HT1080 (cell line): ENCODE measurements around the gene GRIN2B. TPM values are rescaled to one million over a fixed set of nuclear protein-coding genes. Genes with fewer than 3 reads are reported as not detected.

Source experiments
- DNase-seq: peaks from one replicate; pipeline ENCODE4 v3.0.0-alpha.2; 2015; ENCODE audit warnings: low read depth
- total RNA-seq: library from RNA; depleted of rRNA; stranded (reverse); fragments of >200 nt; shearing (Covaris generic); gene quantifications from 2 replicates; pipeline ENCODE4 v1.2.3, GENCODE V29; 2014

GRIN2B gene
- total RNA-seq, 1 experiment from 2014 or later = not detected

DNA sequence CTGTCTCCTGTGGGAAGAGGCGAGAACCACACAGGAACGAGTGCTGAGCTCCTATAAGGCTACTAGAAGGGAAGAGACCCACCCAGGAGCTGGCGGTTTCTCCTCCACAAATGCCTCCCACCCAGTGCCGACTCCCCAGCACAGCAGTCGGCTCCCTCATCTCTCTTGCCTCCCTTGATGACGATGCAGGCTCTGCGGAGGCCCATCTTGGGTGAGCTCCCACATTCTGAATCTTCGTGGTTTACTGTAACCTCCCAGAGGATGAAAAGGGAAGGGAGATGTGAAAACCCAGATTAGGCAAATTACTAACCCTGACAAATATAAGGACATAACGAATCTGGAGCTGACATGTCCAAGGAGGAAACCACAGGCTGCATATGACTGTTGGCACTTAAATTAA lies 23.8 kb downstream of the GRIN2B start:
- no peak for DNase-seq

DNA sequence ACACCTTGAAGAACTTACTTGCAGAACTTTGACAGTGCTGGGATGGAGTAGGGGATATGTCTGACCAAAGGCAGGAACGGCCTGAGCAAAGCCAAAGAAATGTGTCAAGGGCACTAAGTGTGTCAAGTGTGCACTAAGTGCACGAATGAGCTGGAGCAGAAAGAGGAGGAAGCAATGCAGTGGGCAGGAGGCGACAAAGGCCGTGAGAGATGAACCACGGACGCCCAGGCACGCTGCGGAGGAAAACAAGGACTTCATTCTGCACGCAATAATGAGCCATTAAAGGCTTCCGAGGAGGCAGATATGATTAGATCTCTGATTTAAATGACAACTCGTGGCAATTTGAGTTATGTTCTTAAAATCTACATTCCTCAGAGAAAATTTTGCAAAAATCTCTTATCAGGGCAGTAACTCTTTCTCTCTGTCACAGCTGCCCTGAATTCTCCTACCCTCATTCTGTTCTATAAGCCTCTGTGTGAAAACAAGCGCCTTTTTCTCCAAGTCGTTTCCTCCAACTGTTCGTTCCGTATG lies 25.3 kb downstream of the GRIN2B start:
- DNase-seq = no peak

DNA sequence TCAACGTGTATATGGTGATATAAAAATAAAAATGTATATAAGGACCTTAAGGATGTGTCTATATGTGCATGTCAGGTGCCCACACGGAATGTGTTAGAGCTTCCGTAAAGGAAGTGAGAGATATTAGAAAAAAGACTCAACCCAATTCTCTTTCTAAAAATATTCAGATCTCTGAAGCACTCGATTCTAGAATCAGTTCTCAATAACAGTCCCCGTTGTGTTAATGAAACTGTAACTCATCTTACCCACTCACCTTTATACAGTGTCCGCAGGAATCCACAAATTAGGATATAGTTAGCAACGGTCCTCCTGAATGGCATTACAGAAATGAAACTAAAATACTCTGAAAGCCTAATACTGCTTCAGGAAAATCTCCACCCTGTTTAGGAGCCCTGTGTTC lies 29.3 kb downstream of the GRIN2B start:
- DNase-seq = no peak

DNA sequence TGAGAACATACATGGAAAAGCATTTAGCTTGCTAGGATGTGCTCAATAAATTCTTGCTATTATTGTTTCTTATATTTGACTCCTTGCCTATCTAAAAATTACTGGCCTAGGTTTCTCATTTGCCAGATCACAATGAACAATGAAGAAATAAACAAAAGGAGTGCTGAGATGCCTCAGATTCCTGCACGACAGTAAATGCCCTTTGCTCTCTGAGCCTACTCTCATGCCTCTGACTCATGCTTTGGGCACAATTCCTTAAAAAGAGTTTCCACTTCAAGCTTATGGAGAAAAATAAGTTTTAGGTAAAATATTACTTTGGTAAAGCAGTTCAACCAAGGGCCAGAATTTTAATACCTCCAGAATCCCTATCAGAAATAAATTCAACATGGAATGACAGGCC lies 30.9 kb downstream of the GRIN2B start:
- DNase-seq = no peak

DNA sequence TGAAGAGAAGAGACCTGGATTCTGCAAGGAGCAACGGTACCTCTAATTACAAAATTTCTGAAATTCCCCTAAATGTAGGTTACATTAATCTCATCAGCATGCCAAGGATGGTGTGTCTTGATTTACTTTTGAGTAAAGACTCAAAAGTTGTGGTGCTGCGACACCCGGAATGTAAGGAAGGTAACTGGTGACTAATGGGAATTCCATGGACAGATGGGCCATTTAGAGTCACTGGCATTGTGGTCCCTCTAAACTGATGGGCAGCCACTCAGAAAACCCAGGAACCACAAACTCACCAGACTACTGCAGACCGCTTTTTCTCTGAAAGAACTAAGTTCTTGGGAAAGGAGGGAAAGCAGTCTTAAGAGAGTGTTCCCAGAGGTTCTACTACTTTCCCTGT lies 32.8 kb downstream of the GRIN2B start:
- no peak for DNase-seq

DNA sequence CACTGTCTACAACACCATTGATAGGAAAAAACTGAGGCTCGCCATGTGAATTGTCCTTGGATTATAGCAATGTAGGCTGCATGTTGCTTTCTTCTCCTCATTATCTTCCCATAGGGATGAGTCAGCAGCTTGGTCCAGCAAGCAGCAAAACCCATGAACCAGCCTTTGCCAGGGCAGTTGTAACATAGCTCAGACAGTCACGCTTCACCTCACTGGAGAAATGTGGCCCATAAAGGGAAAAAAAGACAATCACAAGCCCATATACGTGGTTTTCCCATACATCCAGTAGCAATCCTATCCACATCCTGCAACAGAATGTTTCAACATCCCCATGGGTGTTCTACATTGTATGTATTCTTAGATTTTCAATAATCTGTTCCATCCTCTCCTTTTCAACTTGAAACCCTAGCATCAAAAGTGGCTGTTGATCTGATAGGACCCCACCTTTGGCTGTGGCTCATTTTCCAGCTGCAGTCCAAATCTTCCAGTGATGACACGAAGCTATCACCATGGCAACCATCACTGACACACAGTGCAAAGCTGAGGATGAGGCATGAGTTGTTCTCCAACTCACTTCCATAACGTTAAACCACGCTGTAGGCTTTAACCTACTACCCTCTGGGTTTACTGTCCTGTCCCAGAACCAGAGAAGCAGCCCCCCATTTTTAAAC lies 34.0 kb downstream of the GRIN2B start:
- DNase-seq = peak; percentile 8

DNA sequence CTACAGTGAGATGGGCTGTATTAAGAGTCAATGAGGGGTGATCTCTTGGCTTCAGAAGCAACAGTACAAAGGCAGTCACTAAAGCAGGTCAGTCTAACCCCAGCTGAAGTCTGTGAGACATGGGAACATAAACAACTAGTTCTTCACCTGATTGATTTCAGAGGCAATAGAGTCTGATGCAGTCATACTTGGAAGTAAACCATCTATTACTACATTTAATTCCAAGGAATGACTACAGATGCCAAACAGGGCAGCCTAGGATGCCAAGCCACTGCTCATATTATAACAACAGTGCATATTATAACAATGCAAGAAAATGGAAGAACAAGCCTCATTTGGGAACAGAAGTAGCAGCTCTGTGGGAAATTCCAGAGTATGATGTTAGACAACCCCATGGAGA lies 35.8 kb downstream of the GRIN2B start:
- DNase-seq = no peak

DNA sequence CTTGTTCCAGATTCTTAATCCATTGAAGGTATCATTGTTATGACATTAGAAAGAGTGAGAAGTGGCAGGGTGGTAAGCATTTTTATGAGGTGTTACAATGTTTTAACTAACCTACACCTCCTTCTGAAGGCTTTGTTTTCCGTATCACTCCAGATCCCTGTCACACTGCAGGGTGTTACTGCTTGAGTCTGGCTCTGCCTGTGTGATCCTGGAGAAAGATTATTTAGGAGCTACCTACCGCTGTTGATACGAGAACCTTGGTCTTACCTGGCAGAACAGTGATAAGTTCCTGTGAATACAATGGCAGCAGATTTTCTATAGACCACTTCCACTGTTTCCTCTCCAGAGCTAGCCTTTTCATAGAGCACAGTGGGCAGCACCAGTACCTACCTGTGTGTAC lies 36.2 kb downstream of the GRIN2B start:
- no peak for DNase-seq

DNA sequence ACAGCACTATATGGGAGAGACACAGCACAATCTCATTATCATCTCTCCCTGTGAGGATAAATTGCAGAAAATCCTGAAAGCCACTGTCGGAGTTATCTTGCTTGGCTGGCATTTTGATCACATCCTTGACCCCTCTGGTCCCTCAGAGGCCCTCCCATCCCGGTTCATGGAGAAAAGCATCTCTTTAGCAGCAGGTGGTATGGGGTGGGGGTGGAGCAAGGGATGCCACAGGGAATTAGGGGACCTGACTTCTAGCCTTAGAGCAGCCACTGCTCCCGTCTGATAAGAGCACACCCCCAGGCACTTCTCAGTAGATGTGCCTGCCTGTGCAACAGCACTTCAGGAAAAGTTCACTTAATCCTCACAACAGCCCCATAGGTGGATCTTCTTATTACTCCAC lies 38.6 kb downstream of the GRIN2B start:
- DNase-seq = no peak

DNA sequence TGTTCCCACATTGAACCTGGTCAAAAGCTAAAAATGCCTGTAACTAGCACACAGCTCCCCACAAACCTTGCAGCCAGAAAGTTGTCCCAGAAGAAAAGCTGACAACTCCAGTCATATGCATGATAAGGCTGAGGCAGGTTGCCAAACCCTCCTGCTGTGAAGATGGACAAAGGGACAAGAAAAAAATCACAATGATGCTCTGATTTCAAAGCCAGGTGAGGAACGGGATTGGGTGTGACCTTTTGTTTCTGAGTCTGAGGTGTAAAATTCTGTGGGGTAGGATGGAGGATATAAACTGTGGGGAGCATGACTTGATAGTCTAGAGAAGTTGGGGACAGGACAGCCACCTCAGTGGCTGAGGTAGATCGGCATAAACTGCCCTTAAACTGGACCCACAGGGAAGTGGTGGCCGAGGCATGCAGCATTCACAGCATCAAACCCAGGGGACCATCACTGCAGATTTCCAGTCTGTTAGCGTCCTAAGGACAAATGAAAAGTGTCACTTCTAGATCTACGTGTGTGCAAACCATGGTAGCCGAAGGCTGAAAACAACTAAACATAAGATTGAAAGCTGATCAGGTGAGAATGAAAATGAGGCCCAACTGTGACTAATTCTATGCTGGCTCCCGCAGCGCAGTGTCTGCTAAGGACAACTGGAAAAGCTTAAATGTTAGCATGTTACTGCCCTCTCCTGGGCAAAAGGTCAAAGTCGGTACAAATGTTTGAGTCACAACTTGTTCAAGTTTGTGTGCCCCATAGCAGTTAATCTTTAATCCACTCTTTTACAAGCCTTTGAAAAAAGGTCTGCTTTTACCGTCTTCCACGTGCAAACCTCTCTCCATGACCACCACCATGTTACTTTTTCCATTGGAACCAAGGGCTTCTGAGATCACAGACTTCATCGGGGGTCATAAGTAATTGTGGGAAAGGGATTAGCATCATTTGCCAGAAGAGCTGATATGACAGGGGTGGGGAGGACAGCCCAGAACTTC lies 39.8 kb downstream of the GRIN2B start:
- DNase-seq = peak; percentile 64

DNA sequence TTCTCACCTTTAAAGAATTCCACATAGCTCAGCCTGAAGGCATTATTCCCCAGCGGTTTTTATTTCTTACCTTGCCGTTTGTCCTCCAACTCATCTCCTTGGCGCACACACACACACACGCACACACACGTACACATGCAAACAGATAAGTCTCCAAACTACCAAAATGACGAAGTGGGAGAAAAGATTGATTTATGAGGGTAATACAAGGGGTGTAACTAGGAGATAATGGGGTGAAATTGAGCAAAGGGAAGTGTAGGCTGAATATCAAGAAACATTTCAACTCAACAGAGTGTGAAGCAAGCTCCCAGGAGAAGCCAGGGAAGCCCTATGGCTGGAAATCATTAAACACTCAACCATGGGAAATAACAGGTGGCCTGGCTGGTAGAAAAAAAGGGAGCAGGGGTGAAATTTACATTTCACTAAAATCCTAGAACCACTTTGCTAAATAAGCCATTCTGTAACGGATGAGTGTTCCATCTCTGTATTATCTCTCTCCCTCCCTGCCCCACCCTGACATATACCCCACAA lies 41.0 kb downstream of the GRIN2B start:
- no peak for DNase-seq

DNA sequence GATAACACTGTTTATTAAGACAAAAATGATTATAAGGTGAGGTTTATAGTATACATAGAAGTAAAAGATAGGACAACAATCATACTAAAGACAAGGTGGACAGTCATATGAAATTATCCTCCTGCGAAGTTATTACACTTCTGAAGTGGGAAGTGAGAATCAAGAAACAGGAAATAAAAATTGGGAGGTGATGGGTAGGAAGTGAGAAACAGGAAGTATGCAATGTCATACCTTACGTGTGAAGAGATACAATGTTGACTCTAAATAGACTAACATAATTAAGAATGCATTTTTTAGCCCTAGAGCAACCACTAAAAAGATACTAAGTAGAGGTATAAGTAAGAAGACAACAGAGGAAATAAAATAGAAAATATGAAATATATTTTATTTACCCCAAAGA lies 43.7 kb downstream of the GRIN2B start:
- no peak for DNase-seq

DNA sequence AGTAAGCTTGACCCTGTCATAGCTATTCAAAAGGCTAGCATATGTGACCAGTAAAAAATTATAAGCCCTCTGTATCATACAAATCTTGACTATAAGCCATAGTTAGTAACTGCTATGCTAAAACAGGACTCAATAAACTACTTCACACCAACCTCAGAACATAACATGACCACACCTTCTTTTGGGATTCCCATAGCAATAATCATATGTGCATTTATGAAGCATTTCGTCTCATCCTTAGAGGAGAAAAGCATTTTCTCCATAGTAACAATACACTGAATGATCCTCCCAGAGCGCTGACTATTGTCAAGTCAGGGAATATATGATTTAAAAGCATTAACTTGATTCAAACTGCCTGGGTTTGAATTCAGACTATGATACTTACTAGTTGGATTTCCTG lies 46.2 kb downstream of the GRIN2B start:
- no peak for DNase-seq
